ENCODE data around the gene CMTM4.
A peak's percentile ranks its signal among the peaks of the same experiment; 100 is the strongest.
"Not testable (repeated sequence)": the region's sequence is repeated elsewhere in the genome, so short reads cannot be mapped to it uniquely, and the experiment has no call there.

The CMTM4 gene

GRCh38 chr16:66611911-66612310 lies 84.6 kb downstream of the CMTM4 start:
- DNase-seq = not testable (repeated sequence)

DNA sequence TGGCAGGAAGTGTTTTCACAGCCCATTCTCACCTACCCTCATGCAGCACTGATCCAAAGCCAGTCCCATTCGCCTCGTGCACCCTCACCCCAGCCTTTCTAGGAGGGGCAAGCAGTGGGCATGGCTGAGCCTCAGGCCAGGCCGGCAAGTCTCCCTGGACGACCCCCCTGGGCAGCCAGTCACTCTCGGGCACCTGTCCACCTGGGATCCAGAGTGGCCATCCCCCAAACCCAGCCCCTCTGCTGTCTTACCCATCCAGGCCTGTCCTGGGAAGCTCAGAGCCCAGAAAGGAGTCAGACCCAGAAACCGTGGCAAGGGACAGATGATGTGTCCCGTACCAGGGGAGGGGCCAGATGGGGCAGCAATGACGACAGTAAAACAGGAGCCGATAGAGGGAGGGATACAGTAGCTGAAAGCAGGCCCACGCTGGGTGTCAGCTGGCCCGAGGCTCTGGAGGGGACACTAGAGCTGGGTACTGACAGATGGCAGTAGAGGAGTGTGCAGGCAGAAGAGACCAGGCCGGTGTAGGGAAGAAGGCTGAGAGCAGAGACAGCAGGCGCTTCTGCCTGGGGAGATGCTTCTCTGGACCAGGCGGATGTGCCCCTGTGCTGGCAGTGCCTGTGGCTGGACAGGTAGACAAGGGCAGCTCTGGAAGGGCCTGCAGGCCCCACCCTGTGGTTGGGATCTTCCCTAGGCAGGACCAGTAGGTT lies 86.3 kb downstream of the CMTM4 start:
- no peak for DNase-seq

GRCh38 chr16:66609139-66609510 lies 87.4 kb downstream of the CMTM4 start:
- DNase-seq = no peak

DNA sequence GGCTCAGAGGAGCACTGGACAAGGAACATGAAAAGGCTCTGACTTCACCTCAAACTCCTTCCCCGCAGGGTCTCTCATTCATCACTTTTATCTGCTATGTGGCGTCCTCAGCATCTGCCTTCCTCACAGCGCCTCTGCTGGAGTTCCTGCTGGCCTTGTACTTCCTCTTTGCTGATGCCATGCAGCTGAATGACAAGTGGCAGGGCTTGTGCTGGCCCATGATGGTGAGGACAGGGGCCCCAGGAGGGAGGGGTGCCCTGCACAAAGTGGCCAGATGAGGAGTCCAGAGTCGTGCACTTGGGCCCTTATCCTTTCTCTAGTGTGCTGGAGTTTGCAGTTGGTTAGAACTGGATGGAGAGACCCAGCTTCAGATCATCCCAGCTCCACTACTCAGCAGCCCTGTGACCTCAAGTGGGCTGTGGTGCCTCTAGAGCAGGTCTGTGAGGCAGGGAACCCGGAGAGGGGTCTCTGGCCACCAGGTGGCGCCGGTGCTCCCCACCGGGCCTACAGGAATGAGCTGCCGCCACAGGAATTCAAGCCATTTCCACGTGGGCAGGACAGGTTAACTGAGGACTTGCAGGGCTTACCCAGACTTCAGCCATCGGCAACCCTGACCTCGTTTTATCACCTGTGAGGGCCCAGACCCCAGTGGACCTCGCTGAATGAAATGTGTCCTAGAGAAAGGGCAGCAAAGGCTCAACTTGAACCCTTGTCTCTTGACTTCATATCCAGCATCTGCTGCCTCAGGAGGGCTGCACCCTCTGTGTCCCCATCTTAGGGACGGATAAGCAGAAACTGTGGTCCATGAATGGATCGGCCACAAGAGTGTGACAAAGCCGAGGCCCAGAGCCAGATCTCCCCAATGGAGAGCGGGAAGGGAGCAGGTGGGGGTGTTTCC lies 88.1 kb downstream of the CMTM4 start:
- peak; percentile 86 for DNase-seq

- peak; percentile 35 for DNase-seq
These were observed 90.4 kb downstream of the CMTM4 start for GRCh38 chr16:66605979-66606751.

DNA sequence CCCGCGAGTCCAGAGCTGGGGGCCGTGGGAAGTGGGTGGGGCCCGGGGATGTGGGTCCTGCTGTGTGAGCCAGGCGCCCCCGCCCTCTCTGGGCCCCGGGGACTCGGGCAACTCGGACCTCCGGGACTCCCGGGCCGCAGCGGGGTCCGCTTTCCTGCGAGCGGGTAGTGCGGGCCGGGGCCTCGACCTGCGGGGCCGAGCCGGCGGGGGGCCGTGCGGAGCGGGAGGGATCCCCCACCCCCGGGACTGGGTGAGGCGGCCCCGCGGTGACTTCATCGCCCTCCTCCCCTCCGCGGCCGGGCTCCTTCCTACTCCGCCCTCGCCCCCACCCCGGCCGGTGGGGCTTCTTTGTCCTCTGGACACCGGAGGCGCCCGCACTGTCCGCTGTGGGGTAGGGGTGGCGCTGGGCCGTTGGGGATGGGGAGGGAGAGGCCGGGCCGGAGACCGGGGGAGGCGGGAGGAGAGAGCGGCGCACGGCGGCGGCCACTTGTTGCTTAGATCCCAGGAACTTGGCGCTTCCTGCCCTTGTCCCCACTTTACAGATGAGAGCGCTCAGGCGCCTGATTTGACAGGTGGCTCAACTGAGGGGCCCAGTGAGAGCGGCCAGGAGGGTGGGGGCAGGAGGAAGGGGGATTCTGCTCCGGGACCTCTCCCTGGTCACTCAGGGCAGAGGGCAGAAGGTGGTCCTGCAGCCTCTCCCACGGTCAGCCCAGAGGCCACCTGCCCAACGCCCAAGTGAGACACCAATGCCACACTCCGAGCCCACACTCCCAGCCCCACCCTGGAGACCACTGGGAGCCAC lies 91.2 kb downstream of the CMTM4 start:
- peak; percentile 36 for DNase-seq

DNA sequence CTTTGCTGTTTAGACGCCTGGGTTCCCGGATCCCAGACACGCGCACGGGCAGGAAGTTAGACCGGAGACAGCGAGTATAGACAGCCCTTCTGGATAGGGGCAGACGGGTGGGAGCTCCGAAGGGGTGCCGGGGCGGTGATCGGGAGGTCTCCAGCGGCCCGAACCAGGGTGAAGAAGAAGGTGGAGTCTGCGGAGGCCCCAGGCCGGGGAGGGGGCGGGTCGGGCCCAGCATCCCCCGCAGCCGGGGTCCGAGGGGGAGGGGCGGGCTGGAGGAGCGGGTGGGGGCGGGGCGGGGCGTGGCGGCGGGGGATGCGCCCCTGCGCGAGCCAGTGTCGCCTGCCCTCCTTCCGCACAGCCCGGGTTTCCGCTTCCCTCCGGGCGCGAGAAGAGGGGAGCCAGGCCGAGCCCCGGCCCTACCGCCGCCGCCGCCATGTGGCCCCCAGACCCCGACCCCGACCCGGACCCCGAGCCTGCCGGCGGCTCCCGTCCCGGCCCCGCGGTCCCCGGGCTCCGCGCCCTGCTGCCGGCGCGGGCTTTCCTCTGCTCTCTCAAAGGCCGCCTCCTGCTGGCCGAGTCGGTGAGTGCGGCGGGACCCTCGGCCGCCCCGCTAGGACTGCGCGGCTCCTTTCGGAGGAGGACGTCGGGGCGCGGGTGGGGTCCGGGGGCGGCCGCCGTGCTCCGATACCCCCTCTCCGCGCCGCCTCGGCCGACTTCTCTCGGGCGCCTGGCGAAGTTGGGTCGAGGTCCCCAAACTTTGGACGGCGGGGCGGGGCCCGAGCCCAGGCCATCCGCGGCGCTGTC lies 92.0 kb downstream of the CMTM4 start, which contains the start of gene CMTM3:
Gene CMTM3, plus strand, starts transcription at position 329 of the 801 bp plus-strand sequence. Its CDS starts 102 bp downstream, at position 431.
- peak; percentile 77 for DNase-seq

- peak; percentile 73 for DNase-seq
These were observed 92.8 kb downstream of the CMTM4 start for GRCh38 chr16:66603537-66604375.

DNA sequence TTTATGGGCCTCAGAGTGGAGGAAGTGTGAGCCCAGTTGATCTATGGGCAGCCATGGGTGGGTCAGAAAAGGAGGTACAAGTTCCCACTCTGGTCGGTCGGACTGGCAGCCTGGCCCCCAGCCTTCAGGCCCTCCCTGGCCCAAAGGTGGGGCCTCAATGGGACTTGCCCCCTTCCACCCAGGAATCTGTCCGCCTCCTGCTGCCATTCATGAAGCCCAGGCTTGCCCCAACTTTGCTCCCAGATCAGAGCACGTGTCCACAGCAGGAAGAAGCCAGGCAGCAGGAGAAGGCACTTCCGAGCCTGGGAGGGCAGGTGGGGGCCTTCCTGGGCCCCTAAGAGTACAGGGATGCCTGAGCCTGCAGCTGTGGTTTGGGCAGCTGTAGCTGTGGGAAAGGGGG lies 95.1 kb downstream of the CMTM4 start:
- no peak for DNase-seq

DNA sequence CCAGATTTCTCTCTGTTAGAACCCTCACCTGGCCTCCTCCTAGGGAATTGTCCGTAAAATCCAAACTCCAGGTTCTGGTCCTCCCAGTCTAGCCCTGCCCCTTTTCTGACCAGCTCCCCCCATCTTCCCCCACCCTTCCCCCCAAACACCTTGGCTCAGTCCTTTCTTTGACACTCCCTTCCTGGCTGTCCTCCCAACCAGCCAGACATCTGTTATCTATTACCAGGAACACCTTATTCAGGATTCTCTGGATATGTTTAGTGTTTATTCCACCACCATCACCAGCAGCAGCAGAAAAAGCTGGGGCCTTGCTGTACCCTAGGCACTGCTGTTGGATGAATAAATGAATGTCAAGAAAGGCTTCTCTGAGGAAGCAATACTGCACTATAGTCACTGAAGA lies 96.1 kb downstream of the CMTM4 start:
- DNase-seq = no peak

GRCh38 chr16:66599726-66600125 lies 96.8 kb downstream of the CMTM4 start:
- DNase-seq = no peak

DNA sequence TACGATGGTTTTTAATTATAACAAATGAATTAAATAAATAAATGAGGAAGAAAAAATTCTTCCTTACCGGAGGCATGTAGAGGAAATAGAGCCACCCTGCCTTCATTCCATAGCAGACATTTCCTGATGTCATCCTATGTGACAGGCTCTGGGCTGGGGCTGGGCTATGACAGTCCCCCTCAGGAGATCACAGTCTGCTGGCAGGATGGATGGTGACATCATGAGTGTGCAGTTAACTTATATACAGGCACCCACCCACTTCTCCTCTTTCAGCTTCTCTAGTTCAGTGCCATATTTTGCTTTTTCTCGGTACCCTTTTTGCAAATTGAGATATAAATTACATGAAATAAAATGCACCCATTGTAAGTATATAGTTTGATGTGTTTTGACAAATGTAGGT lies 98.4 kb downstream of the CMTM4 start:
- DNase-seq = no peak

- DNase-seq = no peak
These were observed 99.3 kb downstream of the CMTM4 start for GRCh38 chr16:66596986-66597848.

DNA sequence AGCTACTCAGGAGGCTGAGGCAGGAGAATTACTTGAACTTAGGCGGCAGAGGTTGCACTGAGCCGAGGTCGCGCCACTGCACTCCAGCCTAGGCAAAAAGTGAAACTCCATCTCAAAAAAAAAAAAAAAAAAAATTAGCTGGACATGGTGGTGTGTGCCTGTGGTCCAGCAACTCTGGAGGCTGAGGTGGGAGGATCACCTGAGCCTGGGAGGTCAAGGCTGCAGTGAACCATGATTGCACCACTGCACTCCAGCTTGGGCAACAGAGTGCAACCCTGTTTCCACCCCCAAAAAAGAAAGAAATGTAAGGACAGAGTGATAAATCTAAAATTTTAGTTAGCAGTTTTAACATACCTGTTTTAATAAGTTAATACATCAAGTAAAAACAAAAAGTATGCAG lies 100.0 kb downstream of the CMTM4 start:
- DNase-seq = not testable (repeated sequence)

- no peak for DNase-seq
These were observed 101.8 kb downstream of the CMTM4 start for GRCh38 chr16:66594739-66595138.

- no peak for DNase-seq
These were observed 103.7 kb downstream of the CMTM4 start for GRCh38 chr16:66592814-66593213.

GRCh38 chr16:66592241-66592640 lies 104.3 kb downstream of the CMTM4 start:
- no peak for DNase-seq

DNA sequence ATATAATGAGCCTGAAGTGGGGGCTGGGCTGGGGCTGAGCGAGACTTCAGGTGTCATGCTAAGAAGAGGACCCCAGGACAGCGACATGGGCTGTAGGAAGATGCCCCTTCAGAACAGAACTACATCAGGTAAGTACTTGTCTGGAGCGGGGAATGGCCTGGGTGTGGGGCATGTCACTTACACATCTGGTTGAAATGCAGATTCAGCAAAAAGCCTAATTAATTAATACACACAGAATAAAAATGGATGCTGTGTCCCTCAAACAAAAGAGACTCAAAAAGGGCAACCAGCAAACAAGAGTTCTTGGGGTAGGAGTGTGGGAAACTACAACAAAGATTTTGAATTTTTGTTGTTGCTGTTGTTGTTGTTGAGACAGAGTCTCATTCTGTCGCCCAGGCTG lies 105.5 kb downstream of the CMTM4 start:
- DNase-seq = no peak

GRCh38 chr16:66590322-66590721 lies 106.2 kb downstream of the CMTM4 start:
- DNase-seq = no peak

Measured in NCI-H82 (cell line).